Stimulated activated effector memory CD8-positive, alpha-beta T cell treated with anti-CD3 and anti-CD28 coated beads, Interleukin-12 subunit alpha, Interleukin-12 subunit beta, amount 100 ng/mL, for 72 hours (primary cell): Measurements from ENCODE around the gene DCTN2.

Source experiments
- ATAC-seq: fragments of 150-1000 bp; cut with Tn5 transposase; 2 replicates; pipeline ENCODE4 v1.10.0; 2021
- DNase-seq, 2 donors: peaks; one replicate each; pipeline ENCODE4 v3.0.0; 2021 to 2022; ENCODE audit warnings: low spot score in 2 of 2
- H3K27ac Mint-ChIP-seq: one replicate; pipeline ENCODE4 v1.8.0; 2022; ENCODE audit warnings: mild to moderate bottlenecking, mixed read lengths
- H3K36me3 Mint-ChIP-seq: one replicate; pipeline ENCODE4 v1.8.0; 2022; ENCODE audit warnings: mild to moderate bottlenecking, mixed read lengths
- H3K4me1 Mint-ChIP-seq: one replicate; pipeline ENCODE4 v1.8.0; 2022; ENCODE audit warnings: mixed read lengths
- H3K4me3 Mint-ChIP-seq: one replicate; pipeline ENCODE4 v1.8.0; 2022; ENCODE audit warnings: mild to moderate bottlenecking, mixed read lengths
- H3K9me3 Mint-ChIP-seq: one replicate; pipeline ENCODE4 v1.8.0; 2022; ENCODE audit warnings: mixed read lengths

The DCTN2 gene

GRCh38 chr12:57487597-57488401, 59.2 kb downstream of the DCTN2 start, which contains the start of gene MARS1:
MARS1 (plus strand) TSS chr12:57488068; CDS start chr12:57488091, 23 bp downstream.
- Mint-ChIP-seq H3K27ac (peak within 1 kb of the TSS; percentile 94), H3K36me3 (peaks cover 60% of the 10 kb centered on the region), H3K9me3 (no peaks in the 10 kb centered on the region), H3K4me1 (peaks cover 37% of the 10 kb centered on the region), H3K4me3 (peak within 1 kb of the TSS; percentile 88)
- peak; percentile 79 to 91 for DNase-seq
- peak; percentile 98 for ATAC-seq

GRCh38 chr12:57487055-57487596, 59.9 kb downstream of the DCTN2 start:
- ATAC-seq (no peak), DNase-seq (no peak)
- peaks cover 53% of the 10 kb centered on the region for H3K36me3 Mint-ChIP-seq
- H3K9me3 Mint-ChIP-seq: no peaks in the 10 kb centered on the region
- H3K4me1 Mint-ChIP-seq: peaks cover 34% of the 10 kb centered on the region
- H3K4me3 Mint-ChIP-seq: peak overlapping the region; percentile 88
- peak overlapping the region; percentile 94 for H3K27ac Mint-ChIP-seq

- Mint-ChIP-seq H3K4me3 (no peak overlapping the region), H3K9me3 (no peaks in the 10 kb centered on the region), H3K27ac (no peak overlapping the region), H3K4me1 (peaks cover 37% of the 10 kb centered on the region), H3K36me3 (peaks cover 39% of the 10 kb centered on the region)
- no peak for DNase-seq
- no peak for ATAC-seq
Observed at GRCh38 chr12:57485695-57486094, 61.3 kb downstream of the DCTN2 start.

- no peaks in the 10 kb centered on the region for H3K9me3 Mint-ChIP-seq
- H3K4me1 Mint-ChIP-seq: peaks cover 37% of the 10 kb centered on the region
- H3K27ac Mint-ChIP-seq: no peak overlapping the region
- no peak for ATAC-seq
- H3K4me3 Mint-ChIP-seq: no peak overlapping the region
- H3K36me3 Mint-ChIP-seq: peaks cover 35% of the 10 kb centered on the region
- no peak for DNase-seq
Observed at GRCh38 chr12:57483466-57483865, 63.5 kb downstream of the DCTN2 start.

GRCh38 chr12:57481671-57482070, 65.3 kb downstream of the DCTN2 start:
- no peak for ATAC-seq
- Mint-ChIP-seq H3K36me3 (peaks cover 36% of the 10 kb centered on the region), H3K27ac (peak overlapping the region; percentile 99), H3K9me3 (no peaks in the 10 kb centered on the region), H3K4me1 (peaks cover 53% of the 10 kb centered on the region), H3K4me3 (peak overlapping the region; percentile 1)
- DNase-seq: no peak
